AG08396 (cell line): ENCODE results near the gene MTFR1L.
"Not testable (repeated sequence)": the region's sequence is repeated elsewhere in the genome, so short reads cannot be mapped to it uniquely, and the experiment has no call there.

Experiments
- DNase-seq: peaks from one replicate; pipeline ENCODE4 v3.0.0; 2012; ENCODE audit warnings: low spot score, mixed read lengths

The MTFR1L gene

GRCh38 chr1:25825605-25826004 lies 5.9 kb downstream of the MTFR1L start:
- DNase-seq, result no peak

GRCh38 chr1:25826571-25826970 lies 6.8 kb downstream of the MTFR1L start:
- no peak for DNase-seq

- no peak for DNase-seq
Observed at GRCh38 chr1:25828491-25828890, 8.7 kb downstream of the MTFR1L start.

GRCh38 chr1:25829046-25829445 lies 9.3 kb downstream of the MTFR1L start:
- DNase-seq, result no peak

- no peak for DNase-seq
Observed at GRCh38 chr1:25831569-25832196, 11.9 kb downstream of the MTFR1L start.

GRCh38 chr1:25832336-25833037 lies 12.7 kb downstream of the MTFR1L start:
- no peak for DNase-seq

GRCh38 chr1:25833158-25833557 lies 13.4 kb downstream of the MTFR1L start:
- no peak for DNase-seq

GRCh38 chr1:25834894-25835293 lies 15.1 kb downstream of the MTFR1L start:
- no peak for DNase-seq

GRCh38 chr1:25836695-25837094 lies 16.9 kb downstream of the MTFR1L start:
- no peak for DNase-seq

- no peak for DNase-seq
Observed at GRCh38 chr1:25837262-25837875, 17.6 kb downstream of the MTFR1L start.

GRCh38 chr1:25839808-25840207 lies 20.1 kb downstream of the MTFR1L start:
- not testable (repeated sequence) for DNase-seq

GRCh38 chr1:25843483-25843882 lies 23.7 kb downstream of the MTFR1L start:
- DNase-seq, result no peak

- DNase-seq, result no peak
Observed at GRCh38 chr1:25844536-25845337, 25.0 kb downstream of the MTFR1L start.

- no peak for DNase-seq
Observed at GRCh38 chr1:25845664-25846063, 25.9 kb downstream of the MTFR1L start.

- DNase-seq, result no peak
Observed at GRCh38 chr1:25847929-25848328, 28.2 kb downstream of the MTFR1L start.

GRCh38 chr1:25848531-25848930 lies 28.8 kb downstream of the MTFR1L start:
- DNase-seq, result no peak

GRCh38 chr1:25854554-25854953 lies 34.8 kb downstream of the MTFR1L start:
- no peak for DNase-seq

GRCh38 chr1:25856856-25857255 lies 37.1 kb downstream of the MTFR1L start:
- DNase-seq, result no peak

GRCh38 chr1:25858494-25858893 lies 38.7 kb downstream of the MTFR1L start:
- DNase-seq, result no peak

- peak; percentile 99 for DNase-seq
Observed at GRCh38 chr1:25858906-25859789, 39.4 kb downstream of the MTFR1L start, which contains the start of gene AUNIP. TSS of gene AUNIP (minus strand) at chr1:25859457. CDS start at chr1:25859357, 100 bp downstream.
